Lower leg skin (tissue), 3 donors: ENCODE data around the gene ZNF771.

Source experiments
- POLR2A ChIP-seq, 2 donors: fragments of 450-650 bp; IDR thresholded peaks; one replicate each; pipeline ENCODE4 v1.6.1; 2016 to 2017; ENCODE audit warnings: antibody characterized with exemption in 2 of 2, mild to moderate bottlenecking in 1 of 2, moderate library complexity in 1 of 2
- TF ChIP-seq, protein P1 (sequence below), 3 donors: fragments of 450-650 bp; IDR thresholded peaks; one replicate each; pipeline ENCODE4 v1.5.1; 2016; ENCODE audit warnings: antibody characterized with exemption in 3 of 3, mild to moderate bottlenecking in 3 of 3, moderate library complexity in 2 of 3

DNA sequence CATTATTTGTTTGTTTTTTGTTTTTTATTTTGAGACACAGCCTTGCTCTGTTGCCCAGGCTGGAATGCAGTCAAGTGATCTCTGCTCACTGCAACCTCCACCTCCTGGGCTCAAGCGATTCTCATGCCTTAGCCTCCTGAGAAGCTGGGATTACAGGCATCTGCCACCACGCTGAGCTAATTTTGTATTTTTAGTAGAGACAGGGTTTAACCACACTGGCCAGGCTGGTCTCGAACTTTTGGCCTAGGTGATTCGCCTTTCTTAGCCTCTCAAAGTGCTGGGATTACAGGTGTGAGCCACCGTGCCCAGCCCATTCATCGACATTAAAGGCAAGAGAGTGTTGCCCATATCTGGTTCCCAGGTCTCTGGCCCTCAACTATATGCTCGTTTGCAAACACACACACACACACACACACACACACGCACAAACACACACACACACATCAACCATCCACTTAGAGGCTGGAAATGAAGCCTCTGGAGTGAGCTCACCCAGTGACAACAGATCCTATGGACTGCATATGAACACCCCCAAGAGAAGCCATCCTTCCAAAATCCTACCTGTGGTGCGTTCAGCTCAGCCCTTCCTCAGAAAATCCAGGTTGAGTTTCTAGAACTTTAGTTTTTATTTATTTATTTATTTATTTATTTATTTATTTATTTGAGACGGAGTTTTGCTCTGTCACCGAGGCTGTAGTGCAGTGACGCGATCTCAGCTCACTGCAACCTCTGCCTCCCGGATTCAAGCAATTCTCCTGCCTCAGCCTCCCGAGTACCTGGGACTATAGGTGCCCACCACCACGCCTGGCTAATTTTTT lies 50.5 kb downstream of the ZNF771 start:
- TF ChIP-seq, protein P1, sequence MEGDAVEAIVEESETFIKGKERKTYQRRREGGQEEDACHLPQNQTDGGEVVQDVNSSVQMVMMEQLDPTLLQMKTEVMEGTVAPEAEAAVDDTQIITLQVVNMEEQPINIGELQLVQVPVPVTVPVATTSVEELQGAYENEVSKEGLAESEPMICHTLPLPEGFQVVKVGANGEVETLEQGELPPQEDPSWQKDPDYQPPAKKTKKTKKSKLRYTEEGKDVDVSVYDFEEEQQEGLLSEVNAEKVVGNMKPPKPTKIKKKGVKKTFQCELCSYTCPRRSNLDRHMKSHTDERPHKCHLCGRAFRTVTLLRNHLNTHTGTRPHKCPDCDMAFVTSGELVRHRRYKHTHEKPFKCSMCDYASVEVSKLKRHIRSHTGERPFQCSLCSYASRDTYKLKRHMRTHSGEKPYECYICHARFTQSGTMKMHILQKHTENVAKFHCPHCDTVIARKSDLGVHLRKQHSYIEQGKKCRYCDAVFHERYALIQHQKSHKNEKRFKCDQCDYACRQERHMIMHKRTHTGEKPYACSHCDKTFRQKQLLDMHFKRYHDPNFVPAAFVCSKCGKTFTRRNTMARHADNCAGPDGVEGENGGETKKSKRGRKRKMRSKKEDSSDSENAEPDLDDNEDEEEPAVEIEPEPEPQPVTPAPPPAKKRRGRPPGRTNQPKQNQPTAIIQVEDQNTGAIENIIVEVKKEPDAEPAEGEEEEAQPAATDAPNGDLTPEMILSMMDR (IDR thresholded peaks at IDR 0.05): no peak
- TF ChIP-seq POLR2A (IDR thresholded peaks at IDR 0.05): no peak
